NCI-H345 treated with DMSO at 0.1 percent for 48 hours (cell line): ENCODE data around the gene NHLRC4.
"Not testable (repeated sequence)": the region's sequence is repeated elsewhere in the genome, so short reads cannot be mapped to it uniquely, and the experiment has no call there.

Experiments
- DNase-seq: peaks from one replicate; lab custom pipeline; 2025; ENCODE audit not compliant: unreplicated experiment; lab: John Stamatoyannopoulos, UW

The NHLRC4 gene

DNA sequence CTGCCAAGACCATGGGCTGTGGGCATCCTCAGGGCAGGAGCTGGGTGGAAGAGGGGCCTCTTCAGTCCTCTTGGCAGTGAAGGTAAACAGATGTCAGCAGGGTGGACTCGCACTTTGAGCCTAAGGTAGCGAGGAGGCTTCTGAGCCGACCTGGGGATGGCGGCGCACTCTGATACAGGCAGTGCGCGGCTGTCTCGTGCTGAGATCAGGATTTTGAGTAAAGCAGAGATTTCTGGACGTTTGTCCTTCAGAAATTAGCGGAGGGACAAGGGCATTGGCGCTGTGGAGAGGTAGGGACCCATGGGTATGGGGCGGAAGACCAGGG, 29.9 kb downstream of the NHLRC4 start:
- no peak for DNase-seq

- DNase-seq = not testable (repeated sequence)
These were observed 30.9 kb downstream of the NHLRC4 start for GRCh38 chr16:597655-598054.

- DNase-seq = no peak
These were observed 32.3 kb downstream of the NHLRC4 start for GRCh38 chr16:598823-599739.

DNA sequence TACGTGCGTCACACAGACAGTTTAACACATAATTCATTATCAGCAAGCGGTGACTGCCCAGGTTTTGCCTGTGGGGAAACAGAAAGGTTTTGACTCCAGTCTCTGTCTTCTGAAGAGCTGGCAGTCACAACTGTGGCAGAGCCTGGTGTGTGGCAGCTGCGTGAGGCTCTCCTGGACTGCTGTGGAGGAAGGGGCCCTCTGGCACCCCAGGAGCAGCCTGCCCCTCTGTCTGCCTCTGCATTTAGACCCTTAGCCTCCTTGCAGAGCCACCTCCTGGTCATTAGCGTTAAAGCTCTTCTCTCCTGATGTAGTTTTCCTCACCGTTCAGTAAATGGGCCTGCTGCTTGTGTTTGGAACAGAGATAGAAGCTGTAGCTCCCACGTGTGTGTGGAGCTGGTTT, 34.0 kb downstream of the NHLRC4 start:
- DNase-seq = no peak

- no peak for DNase-seq
These were observed 37.1 kb downstream of the NHLRC4 start for GRCh38 chr16:603933-604332.

DNA sequence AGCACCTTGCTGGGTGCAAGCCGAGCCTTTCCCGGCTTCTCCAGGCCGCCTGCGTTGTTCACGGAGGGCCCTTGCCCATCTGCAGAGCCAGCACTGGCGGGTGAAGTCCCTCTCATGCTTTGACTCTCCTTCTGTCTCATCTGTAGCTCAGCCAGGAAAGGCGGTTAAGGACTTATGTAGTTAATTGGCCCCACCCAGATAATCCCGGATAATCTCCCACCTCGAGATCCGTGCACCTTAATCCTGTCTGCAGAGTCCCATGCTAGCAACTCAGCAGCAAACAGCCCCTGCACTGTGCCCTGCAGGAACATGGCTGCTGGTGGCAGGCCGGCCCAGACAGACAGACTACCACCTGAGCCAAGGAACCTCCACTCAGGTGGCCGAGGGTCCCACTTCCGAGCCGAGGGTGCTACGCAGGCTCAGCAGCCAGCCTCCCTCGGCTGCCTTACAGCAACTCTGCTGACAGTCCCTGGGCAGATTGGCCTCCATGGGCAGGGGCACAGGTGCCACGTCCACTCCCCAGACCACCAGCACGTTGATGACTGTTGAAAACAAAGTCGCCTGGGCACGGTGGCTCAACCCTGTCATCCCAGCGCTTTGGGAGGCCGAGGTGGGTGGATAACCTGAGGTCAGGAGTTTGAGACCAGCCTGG, 40.0 kb downstream of the NHLRC4 start:
- DNase-seq = no peak

GRCh38 chr16:608019-608418, 41.2 kb downstream of the NHLRC4 start:
- DNase-seq = peak; percentile 61

- DNase-seq = no peak
These were observed 42.5 kb downstream of the NHLRC4 start for GRCh38 chr16:609316-609715.

- DNase-seq = no peak
These were observed 43.2 kb downstream of the NHLRC4 start for GRCh38 chr16:609984-610383.

DNA sequence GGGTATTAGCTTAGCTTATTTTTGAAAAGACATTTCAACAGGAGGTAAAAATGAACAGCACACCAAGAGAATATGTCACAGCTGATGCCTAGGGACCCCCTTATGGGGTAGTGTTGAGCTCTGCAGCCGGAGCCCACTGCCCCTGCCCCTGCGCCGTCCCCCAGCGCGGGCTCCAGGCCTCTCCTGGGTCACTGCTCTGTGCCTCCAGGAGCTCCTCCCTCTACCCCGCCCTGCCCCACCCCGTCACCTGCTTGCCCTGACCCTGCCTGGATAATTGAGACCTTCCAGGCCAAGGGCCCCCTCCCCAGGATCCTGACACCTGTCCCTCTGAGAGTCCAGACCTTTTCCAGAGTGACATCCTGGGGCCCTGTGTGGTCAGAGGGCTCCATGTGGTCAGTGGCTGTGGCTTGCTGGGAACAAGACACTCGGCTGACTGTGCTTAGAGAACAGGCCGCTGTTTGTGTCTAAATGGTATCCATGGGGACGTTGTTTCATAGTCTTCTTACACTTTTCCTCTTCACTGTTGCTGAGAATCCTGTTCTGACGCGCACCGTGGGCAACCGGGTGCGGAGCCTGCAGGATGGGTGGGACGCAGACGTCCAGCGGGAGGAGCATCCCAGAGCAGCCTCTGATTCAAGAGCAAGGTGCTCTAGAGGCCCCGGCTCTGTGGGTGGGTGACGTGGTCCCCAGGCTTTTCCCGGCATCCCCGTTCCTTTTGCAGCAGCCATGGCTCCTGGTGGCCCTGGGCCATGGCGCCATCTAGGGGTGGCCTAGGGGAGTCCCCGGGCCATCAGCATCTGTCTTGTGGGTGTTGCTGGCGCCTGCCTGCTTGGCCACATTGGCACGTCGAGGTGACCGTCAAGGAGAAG, 43.9 kb downstream of the NHLRC4 start:
- no peak for DNase-seq

GRCh38 chr16:615122-615521, 48.3 kb downstream of the NHLRC4 start:
- no peak for DNase-seq

DNA sequence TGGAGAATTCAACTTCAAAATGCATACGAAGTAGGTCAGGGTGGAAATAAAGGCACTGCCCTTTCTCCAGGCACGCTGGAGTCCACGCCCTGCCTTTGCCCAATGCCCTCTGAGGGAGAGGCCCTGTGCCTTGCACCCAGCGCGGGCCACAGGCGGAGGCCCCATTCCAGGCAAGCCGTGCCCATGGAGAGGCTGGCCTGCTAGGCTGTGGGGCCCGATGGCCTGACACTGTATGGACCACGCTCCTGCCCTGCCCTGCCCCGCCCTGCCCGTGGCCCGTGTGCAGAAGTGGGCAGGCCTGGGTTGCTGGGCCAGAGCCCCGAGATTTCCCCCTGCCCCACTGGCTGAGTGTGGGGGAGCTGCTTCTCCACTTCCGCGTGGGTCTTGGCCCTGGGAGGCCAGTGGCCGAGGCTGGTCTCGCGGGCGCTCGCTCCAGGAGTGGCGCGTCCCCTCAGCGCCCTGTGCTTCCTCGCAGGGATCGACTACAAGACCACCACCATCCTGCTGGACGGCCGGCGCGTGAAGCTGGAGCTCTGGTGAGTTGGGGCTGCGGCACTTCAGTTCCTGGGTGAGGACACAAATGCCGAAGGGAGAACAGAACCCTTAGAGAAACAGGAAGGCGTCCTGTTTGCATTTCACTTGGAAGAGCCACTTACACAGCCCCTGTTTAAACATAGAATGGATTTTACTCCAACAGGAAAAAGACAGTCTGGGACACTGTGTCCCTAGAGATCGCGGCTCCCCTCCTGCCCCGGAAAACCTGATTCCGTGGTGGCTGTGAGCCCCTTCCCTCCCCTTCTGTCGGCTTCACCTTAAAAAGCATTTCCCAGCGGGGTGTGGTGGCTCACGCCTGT, 50.2 kb downstream of the NHLRC4 start:
- no peak for DNase-seq

DNA sequence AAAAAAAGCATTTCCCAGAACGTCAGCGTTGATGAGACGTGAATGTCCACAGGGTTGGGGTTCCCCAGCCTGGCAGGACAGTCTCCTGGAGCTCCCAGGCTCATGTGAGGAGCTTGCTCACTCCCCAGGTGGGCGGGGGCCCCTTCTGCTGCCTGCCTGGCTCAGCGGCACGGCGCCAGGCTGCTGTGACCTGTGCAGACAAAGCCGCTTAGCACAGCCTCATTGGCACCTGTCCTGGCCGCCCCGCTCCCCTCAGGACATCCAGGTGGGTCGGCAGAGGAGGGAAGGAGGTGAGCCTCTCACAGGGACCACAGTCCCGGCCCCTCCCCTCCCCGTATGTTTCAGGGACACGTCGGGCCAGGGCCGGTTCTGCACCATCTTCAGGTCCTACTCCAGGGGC, 51.0 kb downstream of the NHLRC4 start:
- DNase-seq = no peak
